CD4-positive, alpha-beta T cell (primary cell): Measurements from ENCODE around the gene HOMEZ. TPM values are rescaled to one million over a fixed set of nuclear protein-coding genes. Genes with fewer than 3 reads are reported as not detected.

Experiments
- ATAC-seq: fragments of 200-7000 bp; cut with Tn5 transposase; one replicate; pipeline ENCODE4 v1.10.0; 2022; ENCODE audit warnings: mild to moderate bottlenecking; ENCODE audit not compliant: poor library complexity
- CTCF ChIA-PET: fragments of 350-600 bp; sonication (Branson Sonifier 250); formaldehyde crosslinking; loops from one replicate; lab custom pipeline; 2021; ENCODE audit warnings: antibody characterized with exemption, inconsistent platforms; lab: Charles Lee
- POLR2A ChIA-PET: fragments of 350-600 bp; sonication (Branson Sonifier 250); formaldehyde crosslinking; loops from one replicate; lab custom pipeline; 2021; ENCODE audit warnings: antibody characterized with exemption, inconsistent platforms; lab: Charles Lee
- DNase-seq, 14 experiments: peaks; one replicate each; pipeline ENCODE4 v3.0.0-alpha.2; 2013 to 2020; ENCODE audit warnings: mixed read lengths in 2 of 14
- H3K27ac ChIP-seq, 2 donors: one replicate each; pipeline versions ENCODE4 v1.5.1 to v1.7.0; 2013; ENCODE audit warnings: low read length in 2 of 2, low read depth in 1 of 2, mild to moderate bottlenecking in 1 of 2
- H3K27me3 ChIP-seq, 2 experiments: 1 replicate in 1 of 2; 2 replicates in 1 of 2; pipeline versions ENCODE4 v1.6.1 to v1.7.0; 2013; ENCODE audit warnings: low read length in 2 of 2, control low read depth in 1 of 2, mild to moderate bottlenecking in 1 of 2, moderate library complexity in 1 of 2; ENCODE audit not compliant: insufficient read depth in 2 of 2, control insufficient read depth in 1 of 2
- H3K36me3 ChIP-seq: one replicate; pipeline ENCODE4 v1.6.1; 2013; ENCODE audit warnings: low read length, control low read depth; ENCODE audit not compliant: insufficient read depth
- H3K4me1 ChIP-seq: one replicate; pipeline ENCODE4 v1.6.1; 2013; ENCODE audit warnings: low read length, control low read depth; ENCODE audit not compliant: insufficient read depth
- H3K4me3 ChIP-seq: one replicate; pipeline ENCODE4 v1.5.1; 2013; ENCODE audit warnings: mild to moderate bottlenecking, low read length, moderate library complexity
- H3K9me3 ChIP-seq, 2 experiments: 1 replicate in 1 of 2; 2 replicates in 1 of 2; pipeline versions ENCODE4 v1.6.1 to v1.7.0; 2013; ENCODE audit warnings: low read length in 2 of 2, mild to moderate bottlenecking in 2 of 2, control low read depth in 1 of 2, moderate library complexity in 1 of 2; ENCODE audit not compliant: control insufficient read depth in 1 of 2, insufficient read depth in 1 of 2
- H3K27ac Mint-ChIP-seq: one replicate; pipeline ENCODE4 v1.8.0; 2020; ENCODE audit warnings: mixed read lengths
- H3K27me3 Mint-ChIP-seq: one replicate; pipeline ENCODE4 v1.8.0; 2021; ENCODE audit warnings: mixed read lengths
- H3K36me3 Mint-ChIP-seq: one replicate; pipeline ENCODE4 v1.8.0; 2021; ENCODE audit warnings: low read depth, mixed read lengths
- H3K4me1 Mint-ChIP-seq: one replicate; pipeline ENCODE4 v1.8.0; 2021; ENCODE audit warnings: low read depth, mixed read lengths
- H3K4me3 Mint-ChIP-seq: one replicate; pipeline ENCODE4 v1.8.0; 2020; ENCODE audit warnings: mild to moderate bottlenecking, mixed read lengths
- H3K9me3 Mint-ChIP-seq: one replicate; pipeline ENCODE4 v1.8.0; 2020; ENCODE audit warnings: mixed read lengths
- intact Hi-C, 2 experiments: fragments of 100-400 bp; cut with DNase I in 1 of 2; cut with micrococcal nuclease in 1 of 2; formaldehyde crosslinking; loops; one replicate each; pipeline versions ENCODE4 v1.15.1 to v1.9.0; 2023 to 2025; cut with DNase I, micrococcal nuclease
- total RNA-seq, 174 experiments: library from RNA in 2 of 174; stranded (reverse) in 2 of 174; gene quantifications; one replicate each; pipeline ENCODE4 v1.2.3 and lab custom pipeline; 2021 to 2026
- TF ChIP-seq, protein P1 (sequence below): fragments of 200-600 bp; IDR thresholded peaks from one replicate; pipeline ENCODE4 v1.8.0; 2022; ENCODE audit warnings: antibody characterized with exemption, mild to moderate bottlenecking

The HOMEZ gene
- total RNA-seq, 2 experiments from 2014 or later = 2.0 to 2.8 TPM

DNA sequence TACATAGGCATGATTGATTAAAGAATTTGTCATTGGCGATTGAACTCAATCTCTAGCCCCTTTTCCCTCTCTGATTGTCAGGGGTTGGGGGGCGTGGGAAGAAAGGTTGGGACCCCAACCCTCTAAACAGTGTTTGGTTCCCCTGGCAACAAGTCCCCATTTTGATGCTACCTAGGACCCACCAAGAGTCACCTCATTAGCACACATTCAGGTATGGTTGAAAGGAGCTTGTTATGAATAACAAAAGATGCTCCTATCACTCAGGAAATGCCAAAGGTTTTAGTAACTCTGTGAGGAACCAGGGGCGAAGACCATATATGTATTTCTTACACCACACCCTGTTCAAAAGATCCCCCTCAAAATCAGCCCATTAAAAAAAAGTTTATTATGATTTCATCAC is 33.9 kb downstream of the HOMEZ start:
- no peaks in the 10 kb centered on the region for H3K9me3 ChIP-seq
- intact Hi-C loops = no loop called here
- no peak for ATAC-seq
- H3K4me1 Mint-ChIP-seq = no peaks in the 10 kb centered on the region
- no peak overlapping the region for H3K4me3 Mint-ChIP-seq
- CTCF ChIA-PET = no interaction called here
- no peak for DNase-seq
- H3K27me3 ChIP-seq = peaks cover 0 to 4% of the 10 kb centered on the region in 2 experiments
- POLR2A ChIA-PET = no interaction called here
- H3K4me1 ChIP-seq = no peaks in the 10 kb centered on the region
- H3K27me3 Mint-ChIP-seq = peaks cover 38% of the 10 kb centered on the region
- H3K27ac ChIP-seq = no peak overlapping the region
- H3K9me3 Mint-ChIP-seq = no peaks in the 10 kb centered on the region
- no peak overlapping the region for H3K27ac Mint-ChIP-seq
- no peaks in the 10 kb centered on the region for H3K36me3 Mint-ChIP-seq
- TF ChIP-seq, protein P1, sequence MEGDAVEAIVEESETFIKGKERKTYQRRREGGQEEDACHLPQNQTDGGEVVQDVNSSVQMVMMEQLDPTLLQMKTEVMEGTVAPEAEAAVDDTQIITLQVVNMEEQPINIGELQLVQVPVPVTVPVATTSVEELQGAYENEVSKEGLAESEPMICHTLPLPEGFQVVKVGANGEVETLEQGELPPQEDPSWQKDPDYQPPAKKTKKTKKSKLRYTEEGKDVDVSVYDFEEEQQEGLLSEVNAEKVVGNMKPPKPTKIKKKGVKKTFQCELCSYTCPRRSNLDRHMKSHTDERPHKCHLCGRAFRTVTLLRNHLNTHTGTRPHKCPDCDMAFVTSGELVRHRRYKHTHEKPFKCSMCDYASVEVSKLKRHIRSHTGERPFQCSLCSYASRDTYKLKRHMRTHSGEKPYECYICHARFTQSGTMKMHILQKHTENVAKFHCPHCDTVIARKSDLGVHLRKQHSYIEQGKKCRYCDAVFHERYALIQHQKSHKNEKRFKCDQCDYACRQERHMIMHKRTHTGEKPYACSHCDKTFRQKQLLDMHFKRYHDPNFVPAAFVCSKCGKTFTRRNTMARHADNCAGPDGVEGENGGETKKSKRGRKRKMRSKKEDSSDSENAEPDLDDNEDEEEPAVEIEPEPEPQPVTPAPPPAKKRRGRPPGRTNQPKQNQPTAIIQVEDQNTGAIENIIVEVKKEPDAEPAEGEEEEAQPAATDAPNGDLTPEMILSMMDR = no peak
- H3K4me3 ChIP-seq = no peak overlapping the region
- no peaks in the 10 kb centered on the region for H3K36me3 ChIP-seq

DNA sequence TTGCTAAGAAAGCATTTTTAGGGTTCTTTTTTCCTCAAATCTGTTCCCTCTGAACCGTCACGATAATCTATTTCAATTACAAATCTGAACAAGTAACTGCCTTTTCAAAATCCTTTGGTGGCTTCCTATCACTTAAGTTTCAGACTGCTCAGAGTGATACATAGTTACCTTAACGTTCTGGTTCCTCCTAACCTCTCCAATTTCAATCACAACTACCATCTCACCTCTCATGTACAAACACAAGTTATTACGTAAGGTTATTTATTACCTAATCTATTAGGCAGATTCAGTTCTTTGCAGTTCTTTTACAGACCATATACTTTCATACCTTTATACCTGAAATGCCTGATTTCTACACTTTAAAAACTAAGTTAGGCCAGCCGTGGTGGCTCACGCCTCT is 36.1 kb downstream of the HOMEZ start:
- intact Hi-C loops = no loop called here
- Histone ChIP-seq H3K4me1 (no peaks in the 10 kb centered on the region), H3K27ac (no peak overlapping the region), H3K27me3 (no peaks in the 10 kb centered on the region), H3K9me3 (no peaks in the 10 kb centered on the region), H3K4me3 (no peak overlapping the region), H3K36me3 (no peaks in the 10 kb centered on the region)
- no peaks in the 10 kb centered on the region for H3K4me1 Mint-ChIP-seq
- CTCF ChIA-PET = no interaction called here
- no peaks in the 10 kb centered on the region for H3K9me3 Mint-ChIP-seq
- DNase-seq (no peak), ATAC-seq (no peak)
- POLR2A ChIA-PET = no interaction called here
- H3K27ac Mint-ChIP-seq = no peak overlapping the region
- H3K4me3 Mint-ChIP-seq = no peak overlapping the region
- TF ChIP-seq, protein P1 = no peak
- H3K27me3 Mint-ChIP-seq = peaks cover 38% of the 10 kb centered on the region
- no peaks in the 10 kb centered on the region for H3K36me3 Mint-ChIP-seq

DNA sequence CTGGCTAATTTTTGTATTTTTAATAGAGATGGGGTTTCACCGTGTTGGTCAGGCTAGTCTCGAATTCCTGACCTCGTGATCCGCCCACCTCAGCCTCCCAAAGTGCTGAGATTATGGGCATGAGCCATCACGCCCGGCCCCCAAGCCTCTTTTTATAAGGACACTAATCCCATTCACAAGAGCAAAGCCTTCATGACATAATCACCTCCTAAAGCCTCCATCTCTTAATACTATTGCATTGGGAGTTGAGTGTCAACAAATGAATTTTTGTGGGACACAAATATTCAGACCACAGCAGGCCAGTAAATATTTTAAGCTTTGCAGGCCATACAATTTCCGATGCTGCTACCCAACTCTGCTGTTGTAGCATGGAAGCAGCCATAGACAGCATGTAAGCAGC is 37.3 kb downstream of the HOMEZ start:
- CTCF ChIA-PET = no interaction called here

More for the DNA sequence above, 37.3 kb downstream of the HOMEZ start:
- no peak overlapping the region for H3K4me3 ChIP-seq
- no peak overlapping the region for H3K27ac ChIP-seq
- ATAC-seq (no peak), DNase-seq (no peak)
- no peak overlapping the region for H3K4me3 Mint-ChIP-seq
- H3K36me3 ChIP-seq = no peaks in the 10 kb centered on the region
- H3K9me3 Mint-ChIP-seq = no peaks in the 10 kb centered on the region
- H3K9me3 ChIP-seq = no peaks in the 10 kb centered on the region
- intact Hi-C loops = no loop called here
- H3K27ac Mint-ChIP-seq = no peak overlapping the region
- no peaks in the 10 kb centered on the region for H3K4me1 Mint-ChIP-seq
- no peaks in the 10 kb centered on the region for H3K36me3 Mint-ChIP-seq
- H3K4me1 ChIP-seq = no peaks in the 10 kb centered on the region
- POLR2A ChIA-PET = no interaction called here
- TF ChIP-seq, protein P1 = no peak
- H3K27me3 ChIP-seq = no peaks in the 10 kb centered on the region
- peaks cover 38% of the 10 kb centered on the region for H3K27me3 Mint-ChIP-seq
